ENCODE measurements around the gene AP5B1.

The AP5B1 gene

GRCh38 chr11:65794570-65795510 is 14.1 kb upstream of the AP5B1 start:
- TF ChIP-seq EZH2 (IDR thresholded peaks at IDR 0.05; ENCODE audit: borderline replicate concordance, low read length), result no peak
- TF ChIP-seq, protein P1, sequence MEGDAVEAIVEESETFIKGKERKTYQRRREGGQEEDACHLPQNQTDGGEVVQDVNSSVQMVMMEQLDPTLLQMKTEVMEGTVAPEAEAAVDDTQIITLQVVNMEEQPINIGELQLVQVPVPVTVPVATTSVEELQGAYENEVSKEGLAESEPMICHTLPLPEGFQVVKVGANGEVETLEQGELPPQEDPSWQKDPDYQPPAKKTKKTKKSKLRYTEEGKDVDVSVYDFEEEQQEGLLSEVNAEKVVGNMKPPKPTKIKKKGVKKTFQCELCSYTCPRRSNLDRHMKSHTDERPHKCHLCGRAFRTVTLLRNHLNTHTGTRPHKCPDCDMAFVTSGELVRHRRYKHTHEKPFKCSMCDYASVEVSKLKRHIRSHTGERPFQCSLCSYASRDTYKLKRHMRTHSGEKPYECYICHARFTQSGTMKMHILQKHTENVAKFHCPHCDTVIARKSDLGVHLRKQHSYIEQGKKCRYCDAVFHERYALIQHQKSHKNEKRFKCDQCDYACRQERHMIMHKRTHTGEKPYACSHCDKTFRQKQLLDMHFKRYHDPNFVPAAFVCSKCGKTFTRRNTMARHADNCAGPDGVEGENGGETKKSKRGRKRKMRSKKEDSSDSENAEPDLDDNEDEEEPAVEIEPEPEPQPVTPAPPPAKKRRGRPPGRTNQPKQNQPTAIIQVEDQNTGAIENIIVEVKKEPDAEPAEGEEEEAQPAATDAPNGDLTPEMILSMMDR (IDR thresholded peaks at IDR 0.05; ENCODE audit: low read length), result no peak
- H3K4me3 ChIP-seq (ENCODE audit: low read depth, low read length, poor library complexity, severe bottlenecking), result no peak overlapping the region

GRCh38 chr11:65793625-65794400 is 13.0 kb upstream of the AP5B1 start:
- no peak overlapping the region for H3K4me3 ChIP-seq (ENCODE audit: low read depth, low read length, poor library complexity, severe bottlenecking)
- no peaks in the 10 kb centered on the region for H3F3A ChIP-seq (ENCODE audit: insufficient read depth, low read length)
- TF ChIP-seq EZH2 (IDR thresholded peaks at IDR 0.05; ENCODE audit: borderline replicate concordance, low read length), result no peak
- TF ChIP-seq, protein P1 (IDR thresholded peaks at IDR 0.05; ENCODE audit: low read length), result no peak
- no peak overlapping the region for H2AFZ ChIP-seq (ENCODE audit: low read length)
- H3K36me3 ChIP-seq (ENCODE audit: insufficient read depth, low read length), result no peaks in the 10 kb centered on the region
- H3K4me2 ChIP-seq (ENCODE audit: low read length), result no peak overlapping the region
- H3K4me1 ChIP-seq (ENCODE audit: insufficient read depth, low read length, severe bottlenecking), result peaks cover 9% of the 10 kb centered on the region
- no peak overlapping the region for H3K9ac ChIP-seq (ENCODE audit: low read length)
- H3K27ac ChIP-seq (ENCODE audit: low read depth, low read length, poor library complexity, severe bottlenecking), result no peak overlapping the region
- H3K9me2 ChIP-seq (ENCODE audit: low read depth, low read length), result no peaks in the 10 kb centered on the region
- peaks cover 16% of the 10 kb centered on the region for H3K27me3 ChIP-seq (ENCODE audit: insufficient read depth, low read length)
- H4K20me1 ChIP-seq (ENCODE audit: insufficient read depth, low read length), result no peaks in the 10 kb centered on the region
- no peaks in the 10 kb centered on the region for H3K79me2 ChIP-seq (ENCODE audit: insufficient read depth, low read length)
- H3K9me3 ChIP-seq (ENCODE audit: low read length), result no peaks in the 10 kb centered on the region

More at GRCh38 chr11:65794570-65795510, 14.1 kb upstream of the AP5B1 start:
- Histone ChIP-seq H4K20me1 (ENCODE audit: insufficient read depth, low read length) (no peaks in the 10 kb centered on the region), H3F3A (ENCODE audit: insufficient read depth, low read length) (no peaks in the 10 kb centered on the region), H3K9me2 (ENCODE audit: low read depth, low read length) (no peaks in the 10 kb centered on the region), H3K27me3 (ENCODE audit: insufficient read depth, low read length) (peaks cover 15% of the 10 kb centered on the region), H2AFZ (ENCODE audit: low read length) (no peak overlapping the region), H3K9ac (ENCODE audit: low read length) (no peak overlapping the region), H3K79me2 (ENCODE audit: insufficient read depth, low read length) (no peaks in the 10 kb centered on the region), H3K36me3 (ENCODE audit: insufficient read depth, low read length) (no peaks in the 10 kb centered on the region), H3K27ac (ENCODE audit: low read depth, low read length, poor library complexity, severe bottlenecking) (no peak overlapping the region), H3K4me2 (ENCODE audit: low read length) (no peak overlapping the region), H3K9me3 (ENCODE audit: low read length) (no peaks in the 10 kb centered on the region), H3K4me1 (ENCODE audit: insufficient read depth, low read length, severe bottlenecking) (peaks cover 9% of the 10 kb centered on the region)

- no peaks in the 10 kb centered on the region for H3K36me3 ChIP-seq (ENCODE audit: insufficient read depth, low read length)
- no peaks in the 10 kb centered on the region for H3K79me2 ChIP-seq (ENCODE audit: insufficient read depth, low read length)
- H3K27ac ChIP-seq (ENCODE audit: low read depth, low read length, poor library complexity, severe bottlenecking), result no peak overlapping the region
- no peaks in the 10 kb centered on the region for H3F3A ChIP-seq (ENCODE audit: insufficient read depth, low read length)
- H3K9me2 ChIP-seq (ENCODE audit: low read depth, low read length), result no peaks in the 10 kb centered on the region
- TF ChIP-seq, protein P1 (IDR thresholded peaks at IDR 0.05; ENCODE audit: low read length), result no peak
- no peak for TF ChIP-seq EZH2 (IDR thresholded peaks at IDR 0.05; ENCODE audit: borderline replicate concordance, low read length)
- peaks cover 13% of the 10 kb centered on the region for H3K4me1 ChIP-seq (ENCODE audit: insufficient read depth, low read length, severe bottlenecking)
- no peak overlapping the region for H3K9ac ChIP-seq (ENCODE audit: low read length)
- no peaks in the 10 kb centered on the region for H3K9me3 ChIP-seq (ENCODE audit: low read length)
- H4K20me1 ChIP-seq (ENCODE audit: insufficient read depth, low read length), result no peaks in the 10 kb centered on the region
- no peak overlapping the region for H3K4me3 ChIP-seq (ENCODE audit: low read depth, low read length, poor library complexity, severe bottlenecking)
- H2AFZ ChIP-seq (ENCODE audit: low read length), result no peak overlapping the region
- H3K27me3 ChIP-seq (ENCODE audit: insufficient read depth, low read length), result peaks cover 18% of the 10 kb centered on the region
- no peak overlapping the region for H3K4me2 ChIP-seq (ENCODE audit: low read length)
Measured at GRCh38 chr11:65793144-65793581, 12.4 kb upstream of the AP5B1 start.

Data from OCI-LY1 (cell line).